ENCODE measurements around the gene NOXA1.
"Not testable (repeated sequence)": the region's sequence is repeated elsewhere in the genome, so short reads cannot be mapped to it uniquely, and the experiment has no call there.

The NOXA1 gene
- 11.4 to 12.2 reads per million in 2 donors for total RNA-seq

DNA sequence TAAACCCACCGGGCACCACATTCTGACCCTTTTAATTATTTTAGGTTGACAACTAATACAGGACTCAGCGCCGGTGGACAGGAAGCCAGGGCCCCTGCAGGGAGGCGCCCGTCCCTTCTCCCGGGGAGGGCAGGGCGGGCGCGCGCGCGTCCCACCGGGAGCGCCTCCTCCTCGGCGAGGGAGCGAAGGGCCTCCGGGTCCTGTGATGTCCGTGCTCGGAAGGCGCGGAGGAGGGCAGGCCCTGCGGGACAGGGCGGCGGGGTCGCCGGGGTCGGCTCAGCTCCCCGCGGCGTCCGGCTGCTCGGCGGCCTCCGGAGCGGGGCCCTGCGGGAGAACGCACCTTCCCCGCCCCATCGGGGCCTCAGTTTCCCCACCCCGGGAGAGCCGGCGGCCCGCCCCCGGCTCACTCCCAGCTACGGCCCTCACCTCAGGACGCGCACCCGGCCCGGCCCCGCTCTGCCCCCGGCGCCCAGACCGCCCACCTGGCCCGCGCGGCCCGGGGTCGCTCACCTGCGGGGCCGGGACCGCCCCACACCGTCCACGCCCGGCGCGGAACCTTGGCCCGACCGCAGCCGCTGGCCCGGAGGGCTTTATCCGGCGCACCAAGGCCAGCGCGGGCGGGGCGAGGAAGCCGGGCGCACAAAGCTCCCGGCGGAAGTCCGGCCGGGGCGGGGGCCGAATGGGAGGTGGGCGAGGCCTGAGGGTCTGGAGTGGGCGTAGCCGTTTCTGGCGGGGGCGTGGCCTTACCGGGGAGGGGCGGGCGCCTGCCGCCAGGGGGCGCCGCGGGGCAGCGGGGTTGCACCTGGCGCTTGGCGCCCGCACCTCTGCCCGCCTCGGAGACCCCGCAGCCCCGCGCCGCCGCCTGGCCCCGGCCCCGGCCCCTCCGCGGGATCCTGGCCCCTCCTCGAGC lies at the start of gene NOXA1, which contains the start of gene EXD3:
Gene NOXA1, plus strand, starts transcription at position 790 of the 910 bp plus-strand sequence. CDS start 137 bp downstream, outside the sequence.
Gene EXD3, minus strand, starts transcription at position 559 of the 910 bp plus-strand sequence. CDS start 27,805 bp downstream, outside the sequence.
- DNase-seq, result peak; percentile 92

GRCh38 chr9:137373611-137373980 lies 49.6 kb upstream of the NOXA1 start:
- DNase-seq, result no peak

DNA sequence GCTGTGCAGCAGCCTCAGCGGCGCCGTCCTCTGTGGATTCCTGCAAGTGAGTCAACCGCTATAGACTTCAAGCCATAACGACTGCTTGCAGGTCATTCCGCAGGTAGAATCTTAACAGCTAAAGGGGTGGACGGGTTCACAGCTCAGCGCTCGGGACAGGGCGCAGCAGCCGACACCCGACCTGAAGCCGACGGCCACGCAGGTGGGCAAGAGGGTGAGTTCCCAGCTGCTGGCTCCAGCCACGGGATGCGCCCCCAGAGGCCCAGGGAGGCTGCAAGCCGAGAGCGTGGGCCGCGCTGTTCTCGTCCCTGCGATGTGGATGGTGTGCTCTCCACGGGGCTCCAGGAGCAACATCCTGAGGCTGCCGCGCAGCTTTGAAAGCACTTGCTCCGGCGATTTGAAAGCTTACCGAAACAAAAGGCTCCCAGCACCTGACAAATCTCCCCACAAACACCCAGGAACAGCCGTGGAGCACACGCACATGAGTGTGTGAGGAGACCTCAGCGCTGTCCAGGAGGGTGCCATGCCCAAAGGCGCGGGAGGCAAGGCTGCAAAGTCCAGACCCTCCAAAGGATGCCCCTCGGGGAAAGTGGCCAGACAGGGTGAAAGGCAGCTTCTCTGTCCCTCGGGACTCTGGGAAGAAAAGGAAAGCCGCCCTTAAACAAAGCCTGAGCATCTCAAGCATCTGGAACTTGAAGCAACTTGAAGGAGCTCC lies 48.9 kb upstream of the NOXA1 start:
- no peak for DNase-seq

GRCh38 chr9:137375321-137376058 lies 47.7 kb upstream of the NOXA1 start:
- no peak for DNase-seq

DNA sequence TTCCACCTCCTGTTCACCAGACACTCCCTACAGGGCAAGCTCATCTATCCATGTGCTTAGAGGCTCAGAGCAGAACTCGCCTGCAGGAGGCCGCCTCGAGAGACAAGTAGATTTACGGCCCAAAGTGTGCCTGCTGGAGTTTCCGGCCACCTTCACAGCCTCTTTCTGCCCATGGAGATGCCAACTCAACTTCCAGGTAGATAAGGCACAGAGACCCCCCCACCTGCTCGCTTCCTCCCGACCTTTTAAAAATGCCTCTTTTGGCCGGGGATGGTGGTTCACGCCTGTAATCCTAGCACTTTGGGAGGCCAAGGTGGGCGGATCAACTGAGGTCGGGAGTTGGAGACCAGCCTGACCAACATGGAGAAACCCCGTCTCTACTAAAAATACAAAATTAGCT lies 46.8 kb upstream of the NOXA1 start:
- no peak for DNase-seq

DNA sequence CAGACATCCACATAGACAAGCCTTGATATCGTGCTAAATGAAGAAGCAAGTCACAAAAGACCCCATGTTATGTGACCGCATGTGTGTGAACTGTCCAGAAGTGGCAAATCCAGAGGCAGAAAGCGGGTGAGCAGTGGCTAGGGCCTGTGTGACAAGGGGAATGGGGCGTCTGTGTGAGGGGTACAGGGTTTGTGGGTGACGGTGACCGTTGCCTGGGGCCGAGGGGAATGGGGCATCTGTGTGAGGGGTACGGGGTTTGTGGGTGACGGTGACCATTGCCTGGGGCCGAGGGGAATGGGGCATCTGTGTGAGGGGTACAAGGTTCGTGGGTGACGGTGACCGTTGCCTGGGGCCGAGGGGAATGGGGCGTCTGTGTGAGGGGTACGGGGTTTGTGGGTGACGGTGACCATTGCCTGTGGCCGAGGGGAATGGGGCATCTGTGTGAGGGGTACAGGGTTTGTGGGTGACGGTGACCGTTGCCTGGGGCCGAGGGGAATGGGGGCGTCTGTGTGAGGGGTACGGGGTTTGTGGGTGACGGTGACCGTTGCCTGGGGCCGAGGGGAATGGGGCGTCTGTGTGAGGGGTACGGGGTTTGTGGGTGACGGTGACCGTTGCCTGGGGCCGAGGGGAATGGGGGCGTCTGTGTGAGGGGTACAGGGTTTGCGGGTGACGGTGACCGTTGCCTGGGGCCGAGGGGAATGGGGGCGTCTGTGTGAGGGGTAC lies 44.3 kb upstream of the NOXA1 start:
- not testable (repeated sequence) for DNase-seq

DNA sequence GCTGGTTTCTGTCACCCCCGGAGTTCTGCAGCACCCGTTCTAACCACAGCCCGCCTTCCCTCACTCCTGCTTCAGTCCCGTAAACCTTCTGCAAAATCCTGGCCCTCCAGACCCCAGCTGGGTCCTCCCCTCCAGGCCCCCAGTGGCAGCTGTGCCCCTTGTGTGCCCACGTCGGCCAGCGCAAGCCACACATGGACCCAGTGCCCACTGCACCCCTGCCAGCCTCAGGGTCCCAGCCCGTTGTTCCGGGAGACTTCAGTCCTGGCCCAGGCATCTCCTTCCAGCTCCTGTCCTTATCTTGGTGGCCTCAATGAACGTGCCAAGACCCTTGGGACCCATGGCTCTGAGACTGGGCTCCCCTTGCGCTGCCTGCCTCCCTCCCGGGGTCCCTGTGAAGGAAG lies 43.4 kb upstream of the NOXA1 start:
- no peak for DNase-seq

GRCh38 chr9:137380171-137380570 lies 43.0 kb upstream of the NOXA1 start:
- DNase-seq, result no peak

- no peak for DNase-seq
Observed at GRCh38 chr9:137380606-137381005, 42.6 kb upstream of the NOXA1 start.

- no peak for DNase-seq
Observed at GRCh38 chr9:137381501-137382443, 41.4 kb upstream of the NOXA1 start.

DNA sequence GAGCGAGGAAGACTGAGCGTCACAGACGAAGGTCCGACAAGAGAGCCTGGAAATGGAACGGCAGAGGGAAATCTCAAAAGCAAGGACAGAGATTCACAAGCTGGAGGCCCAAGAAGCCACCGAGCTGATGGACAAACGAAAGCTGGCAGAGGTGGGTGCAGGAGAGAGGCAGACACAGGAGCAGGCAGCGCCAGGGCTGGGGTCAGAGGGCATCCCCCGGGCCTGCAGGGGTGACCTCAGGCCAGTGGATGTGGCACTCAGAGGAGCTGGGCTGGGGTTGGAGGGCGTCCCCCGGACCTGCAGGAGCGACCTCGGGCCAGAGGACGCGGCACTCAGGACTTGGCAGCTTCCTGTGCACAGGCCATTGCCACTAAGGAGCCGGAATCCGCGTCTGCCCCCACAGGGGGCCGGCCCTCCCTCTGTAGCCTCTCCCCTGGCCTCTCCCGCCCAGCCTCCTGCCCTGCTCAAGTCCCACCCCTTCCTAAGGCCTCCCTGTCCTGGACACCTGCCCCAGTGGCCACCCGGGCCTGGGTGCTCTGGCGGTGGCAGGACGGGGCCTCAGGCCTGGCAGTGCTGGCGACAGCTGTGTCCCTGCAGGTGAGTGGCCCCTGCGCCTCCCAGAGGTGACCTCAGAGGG lies 40.6 kb upstream of the NOXA1 start:
- DNase-seq, result no peak

DNA sequence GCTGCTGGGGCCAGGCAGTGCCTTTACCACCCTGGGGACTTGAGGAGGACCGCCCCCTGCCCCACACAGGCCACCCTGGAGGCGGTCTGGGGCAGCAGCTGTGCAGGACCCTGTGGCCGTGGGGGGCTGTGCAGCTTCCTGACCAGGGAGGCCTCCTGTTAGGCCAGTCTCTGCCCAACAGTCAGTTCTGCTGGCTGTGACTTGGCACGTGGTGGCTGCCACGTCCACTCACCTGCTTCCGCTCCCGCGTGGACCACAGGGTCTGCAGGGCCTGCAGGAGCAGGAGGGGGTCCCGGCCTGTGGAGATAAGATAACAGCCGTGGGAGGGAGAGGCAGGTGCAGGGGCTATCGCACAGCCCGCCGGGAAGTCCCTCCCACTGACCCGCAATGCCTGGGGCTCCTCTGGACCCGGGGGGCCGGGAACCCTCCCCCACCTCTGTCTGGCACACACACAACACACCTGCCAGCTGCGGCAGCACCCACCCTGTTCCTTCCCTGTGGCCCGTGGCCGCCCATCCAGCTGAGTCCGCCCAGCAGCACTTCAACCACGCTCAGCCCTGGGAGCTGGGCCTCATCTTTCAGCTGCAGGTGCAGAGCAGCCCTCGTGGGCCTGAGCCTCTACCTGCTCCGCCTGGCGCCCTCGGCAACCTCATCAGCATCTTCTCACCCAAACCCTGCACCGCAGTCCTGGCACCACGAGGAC lies 40.0 kb upstream of the NOXA1 start:
- DNase-seq, result no peak

GRCh38 chr9:137383784-137384756 lies 39.1 kb upstream of the NOXA1 start:
- no peak for DNase-seq

GRCh38 chr9:137385061-137385655 lies 38.0 kb upstream of the NOXA1 start:
- no peak for DNase-seq

DNA sequence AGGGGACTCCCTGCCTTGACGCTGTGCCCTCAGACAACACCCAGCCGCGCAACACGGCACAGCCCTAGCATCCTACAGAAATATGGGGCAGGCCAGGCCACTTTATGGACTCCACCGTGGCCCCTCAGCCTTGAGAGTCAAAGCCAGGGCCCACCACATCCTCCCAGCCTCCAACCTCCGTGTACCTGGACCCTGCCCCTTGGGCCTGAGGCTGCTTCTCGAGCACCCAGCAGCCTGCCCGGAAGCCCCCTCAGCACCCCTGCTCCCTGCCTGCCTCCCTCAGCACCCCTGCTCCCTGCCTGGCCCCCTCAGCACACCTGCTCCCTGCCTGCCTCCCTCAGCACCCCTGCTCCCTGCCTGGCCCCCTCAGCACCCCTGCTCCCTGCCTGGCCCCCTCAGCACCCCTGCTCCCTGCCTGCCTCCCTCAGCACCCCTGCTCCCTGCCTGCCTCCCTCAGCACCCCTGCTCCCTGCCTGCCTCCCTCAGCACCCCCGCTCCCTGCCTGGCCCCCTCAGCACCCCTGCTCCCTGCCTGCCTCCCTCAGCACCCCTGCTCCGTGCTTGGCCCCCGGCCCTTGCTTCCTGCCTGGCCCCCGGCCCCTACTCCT lies 36.6 kb upstream of the NOXA1 start:
- not testable (repeated sequence) for DNase-seq

DNA sequence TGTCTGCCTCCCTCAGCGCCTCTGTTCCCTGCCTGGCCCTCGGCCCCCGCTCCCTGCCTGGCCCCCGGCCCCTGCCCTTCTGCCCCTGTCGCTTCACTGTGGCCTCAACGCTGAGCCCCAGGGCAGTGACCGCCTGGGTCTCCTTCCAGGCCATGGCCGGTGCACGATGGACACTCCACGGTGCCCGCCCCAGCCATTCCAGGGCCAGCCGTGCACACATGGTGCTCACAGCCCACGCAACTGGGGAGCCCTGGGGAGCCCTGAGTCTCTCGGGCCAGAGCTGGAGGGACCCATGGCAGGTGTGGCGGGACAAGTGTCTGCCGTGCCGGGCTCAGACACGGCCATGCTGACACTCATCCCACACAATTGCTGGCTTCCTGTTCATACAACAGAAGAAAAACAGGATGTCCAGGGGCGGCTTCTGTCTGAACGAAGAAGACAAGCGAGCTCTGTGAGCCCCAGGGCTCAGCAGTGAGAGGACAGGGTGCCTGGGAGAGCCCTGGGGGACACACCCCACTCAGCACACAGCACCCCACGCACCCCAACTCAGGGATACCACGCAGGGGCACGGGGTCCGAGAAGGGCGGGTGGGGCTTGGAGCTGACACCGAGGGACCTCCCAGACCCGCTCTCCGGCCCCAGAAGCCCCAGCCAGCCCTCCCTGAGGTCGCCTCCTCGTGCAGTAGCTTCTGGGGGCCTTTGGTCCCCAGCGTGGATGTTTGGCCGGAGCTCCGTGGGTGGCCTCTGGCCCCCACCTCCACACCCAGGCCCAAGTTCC lies 35.9 kb upstream of the NOXA1 start:
- no peak for DNase-seq

Measured in activated gamma-delta T cell (primary cell).